HG03159 (cell line): ENCODE measurements around the gene WSCD2.
A peak's percentile ranks its signal among the peaks of the same experiment; 100 is the strongest.

Experiments
- ATAC-seq: cut with Tn5 transposase; IDR thresholded peaks from one replicate; pipeline ENCODE4 v1.9.1; 2021; ENCODE audit warnings: mild to moderate bottlenecking, moderate library complexity; ENCODE audit not compliant: unreplicated experiment

The WSCD2 gene

DNA sequence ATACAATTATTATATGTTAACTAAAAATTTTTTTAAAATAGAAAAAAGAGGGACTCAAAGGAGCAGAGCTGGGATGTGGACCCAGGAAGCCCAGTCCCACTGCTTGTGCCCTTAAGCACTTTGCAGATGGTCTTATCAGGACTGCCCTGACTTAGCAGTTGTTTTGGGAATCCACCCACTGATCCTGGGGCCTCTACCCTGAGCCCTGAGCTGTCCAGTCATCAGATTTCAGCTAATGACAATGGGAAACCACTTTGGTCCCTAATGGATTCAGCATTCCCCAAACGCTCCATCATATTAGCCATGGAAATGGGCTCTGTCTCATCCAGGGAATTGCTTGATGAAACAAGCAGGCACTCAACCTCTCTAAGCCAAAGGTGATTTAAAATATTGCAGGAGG, 22.5 kb upstream of the WSCD2 start:
- ATAC-seq, result no peak

- no peak for ATAC-seq
Measured at GRCh38 chr12:108107293-108107692, 21.8 kb upstream of the WSCD2 start.

DNA sequence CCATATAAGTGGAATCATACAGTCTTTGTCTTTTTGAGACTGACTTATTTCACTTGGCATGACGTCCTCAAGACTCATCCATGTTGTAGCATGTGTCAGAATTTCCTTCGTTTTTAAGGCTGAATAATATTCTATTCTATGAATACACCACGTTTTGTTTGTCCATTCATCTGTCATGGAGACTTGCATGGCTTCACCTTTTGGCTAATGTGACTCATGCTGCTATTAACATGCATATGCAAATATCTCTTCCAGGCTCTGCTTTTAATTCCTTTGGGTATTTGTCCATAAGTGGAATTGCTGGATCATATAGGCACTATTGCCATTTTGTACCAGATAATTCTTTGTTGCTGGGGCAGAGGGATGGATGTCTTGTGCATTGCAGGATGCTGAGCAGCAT, 19.6 kb upstream of the WSCD2 start:
- ATAC-seq, result no peak

- ATAC-seq, result no peak
Measured at GRCh38 chr12:108109954-108110353, 19.1 kb upstream of the WSCD2 start.

DNA sequence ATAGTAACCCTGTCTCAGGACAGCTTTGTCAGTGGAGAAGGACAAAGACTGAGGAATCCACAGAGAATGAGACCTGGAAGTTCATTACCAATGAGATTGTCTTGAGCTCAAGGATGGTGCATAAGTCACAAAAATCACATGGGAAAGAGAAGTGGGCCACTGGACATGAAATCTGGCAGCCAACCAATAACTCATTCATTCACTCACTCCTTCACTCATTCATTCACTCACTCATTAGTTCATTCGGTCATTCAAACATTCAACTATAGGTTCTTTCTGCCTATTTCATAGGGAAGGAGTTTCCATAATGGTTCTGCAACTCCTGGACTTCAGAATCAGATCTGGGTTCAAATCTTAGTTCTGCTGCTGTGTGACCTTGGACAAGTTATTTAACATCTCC, 18.2 kb upstream of the WSCD2 start:
- ATAC-seq, result no peak

DNA sequence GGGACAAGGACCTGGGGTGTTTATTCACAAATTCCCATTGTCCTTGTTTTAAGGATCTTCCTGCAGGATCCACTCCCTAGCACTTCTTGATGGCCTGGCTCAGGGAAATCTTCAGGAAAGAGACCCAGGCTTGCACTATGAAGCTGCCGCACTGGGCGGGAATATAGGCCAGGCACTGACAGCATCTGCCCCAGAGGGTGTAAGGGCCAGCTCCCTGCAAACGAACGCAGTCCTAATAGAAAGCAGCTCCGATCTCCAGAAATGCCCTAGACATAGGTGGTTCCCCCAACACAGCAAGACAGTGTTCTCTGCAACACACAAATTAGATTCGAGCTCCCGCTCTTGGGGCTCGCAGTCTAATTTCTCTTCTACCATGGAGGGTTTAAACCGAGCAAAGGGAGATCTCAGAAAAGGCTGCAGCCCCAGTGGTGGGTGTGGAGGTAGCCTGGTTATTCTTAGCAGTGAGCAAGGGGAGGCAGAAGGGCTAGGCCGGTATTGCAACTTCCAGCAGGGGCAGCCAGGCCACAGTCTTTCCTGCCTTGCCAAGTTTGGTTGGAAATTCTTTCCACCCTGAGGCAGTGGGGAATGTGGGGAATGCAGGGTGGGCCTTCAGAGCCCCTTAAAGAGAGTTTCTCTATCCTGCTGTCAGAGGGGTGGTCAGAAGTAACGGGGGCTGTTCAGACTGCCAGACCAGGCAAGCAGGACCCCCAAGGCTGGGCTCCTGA, 16.1 kb upstream of the WSCD2 start:
- no peak for ATAC-seq

DNA sequence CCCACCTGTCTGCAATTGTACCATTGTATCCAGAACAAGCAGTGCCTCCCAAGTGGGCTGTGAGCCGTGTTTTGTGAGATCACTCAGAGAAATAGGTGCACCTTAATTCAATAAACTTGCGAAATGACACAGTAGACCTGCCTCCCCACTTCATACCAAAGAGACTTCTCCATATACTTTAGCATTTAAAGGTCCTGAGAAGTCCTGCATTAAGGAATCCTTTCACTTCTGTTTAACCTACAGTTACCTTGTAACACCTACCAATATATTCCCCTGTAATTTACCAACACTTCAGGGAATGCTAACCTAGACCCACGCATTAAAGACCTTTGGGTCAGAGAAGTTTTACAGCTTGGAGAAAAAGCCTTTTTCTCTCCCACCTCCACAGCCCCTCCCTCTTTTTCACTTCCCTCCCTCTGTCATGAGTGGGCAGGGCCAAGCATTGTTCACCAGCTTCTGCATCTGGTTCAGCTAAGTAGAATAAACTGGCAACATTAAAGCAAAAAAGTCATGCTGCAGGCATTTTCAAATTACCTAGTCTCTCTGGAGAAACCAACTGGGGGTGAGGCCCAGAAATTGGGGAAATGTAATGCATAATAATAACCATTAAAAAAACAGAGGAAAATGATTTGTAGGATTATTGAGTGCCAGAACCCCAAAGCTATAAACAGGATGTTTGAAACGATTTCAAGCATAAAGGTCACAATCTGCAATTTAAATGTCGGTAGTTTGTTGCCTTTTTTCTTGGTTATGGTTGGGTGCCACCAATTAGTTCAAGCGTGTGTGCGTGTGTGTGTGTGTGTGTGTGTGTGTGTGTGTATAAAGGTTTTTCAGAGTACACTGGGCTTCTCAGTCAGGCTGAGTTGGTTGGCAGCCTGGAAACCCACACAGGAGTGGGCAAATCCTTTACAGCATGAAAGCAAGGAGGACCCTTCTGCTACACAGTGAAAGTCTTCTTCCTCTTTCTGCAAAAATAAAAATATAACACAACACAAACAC, 13.7 kb upstream of the WSCD2 start:
- no peak for ATAC-seq

DNA sequence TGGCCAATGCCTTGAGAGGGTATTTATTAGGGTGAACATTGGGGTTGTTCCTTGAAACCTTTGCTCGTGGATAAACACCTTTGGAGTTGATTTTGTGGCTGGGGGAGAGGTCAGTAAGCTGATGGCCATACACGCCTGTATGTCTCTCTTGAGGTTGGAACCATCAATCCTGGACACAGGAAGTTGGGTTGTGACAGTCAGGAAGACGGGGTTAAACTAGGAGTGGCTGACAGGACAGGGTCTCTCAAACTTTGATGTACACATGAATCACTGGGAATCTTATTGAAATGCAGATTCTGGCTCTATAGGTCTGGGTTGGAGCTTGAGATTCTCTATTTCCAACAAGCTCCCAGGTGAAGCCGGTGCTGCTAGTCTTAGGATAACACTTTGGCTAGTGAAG, 12.8 kb upstream of the WSCD2 start:
- no peak for ATAC-seq

DNA sequence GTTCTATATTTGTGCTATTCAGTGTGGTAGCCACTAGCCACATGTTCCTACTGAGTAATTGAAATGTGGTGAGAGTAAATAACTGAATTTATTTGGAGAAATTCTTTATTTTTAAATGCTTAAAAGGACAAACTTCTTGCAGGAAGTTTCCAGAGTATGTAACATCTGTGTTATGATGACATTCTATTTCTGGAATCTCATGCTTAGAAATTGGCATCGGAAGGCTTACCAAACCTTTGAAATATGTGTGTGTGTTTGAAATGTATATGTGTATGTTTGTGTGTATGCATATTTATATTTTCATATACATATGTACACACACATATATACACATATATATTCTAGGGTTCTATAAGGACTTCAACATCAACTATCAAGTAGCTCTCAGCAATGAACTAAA, 12.4 kb upstream of the WSCD2 start:
- no peak for ATAC-seq

DNA sequence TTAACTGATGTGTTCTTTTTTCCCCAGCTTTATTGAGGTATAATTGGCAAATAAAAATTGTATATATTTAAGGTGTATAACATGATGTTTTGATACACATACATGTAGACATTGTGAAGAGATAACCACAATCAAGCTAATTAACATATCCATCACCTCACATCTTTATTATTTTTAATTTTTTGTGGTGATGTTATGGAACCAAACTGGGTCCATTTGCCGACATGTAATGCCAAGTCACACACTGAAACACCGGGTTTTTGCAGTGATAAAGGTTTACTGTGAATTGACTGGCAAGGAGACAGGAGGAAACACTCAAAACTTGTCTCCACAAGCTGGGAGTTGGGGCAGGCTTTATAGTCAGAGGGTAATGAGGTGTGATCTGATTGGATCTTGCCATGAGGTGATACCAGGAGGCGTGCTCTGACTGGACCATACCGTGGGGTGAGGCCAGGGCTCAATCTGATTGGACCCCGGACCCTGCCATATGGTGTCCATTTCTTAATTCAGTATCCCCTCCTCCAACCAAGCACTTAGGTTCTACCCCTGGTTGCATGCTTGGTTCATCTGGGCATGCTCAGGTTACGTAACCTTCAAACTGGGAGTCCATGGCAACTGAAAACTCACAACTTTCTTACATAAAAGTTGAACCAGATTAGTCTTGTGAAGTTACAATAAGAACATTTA, 11.8 kb upstream of the WSCD2 start:
- no peak for ATAC-seq

DNA sequence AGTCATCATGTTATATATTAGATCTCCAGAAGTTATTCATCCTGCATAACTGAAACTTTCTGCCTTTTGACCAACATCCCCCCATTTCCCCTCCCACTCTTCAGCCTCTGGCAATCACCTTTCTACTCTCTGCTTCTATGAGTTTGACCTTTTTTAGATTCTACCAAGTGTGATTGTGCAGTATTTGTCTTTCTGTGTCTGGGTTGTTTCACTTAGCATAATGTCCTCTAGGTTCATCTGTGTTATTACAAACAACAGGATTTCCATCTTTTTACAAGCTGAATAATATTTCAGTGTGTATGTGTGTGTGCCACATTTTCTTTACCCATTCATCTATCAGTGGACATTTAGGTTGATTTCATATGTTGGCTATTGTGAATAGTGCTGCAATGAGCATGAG, 11.2 kb upstream of the WSCD2 start:
- no peak for ATAC-seq

- ATAC-seq, result peak; percentile 70
Measured at GRCh38 chr12:108119126-108119973, 9.7 kb upstream of the WSCD2 start.

DNA sequence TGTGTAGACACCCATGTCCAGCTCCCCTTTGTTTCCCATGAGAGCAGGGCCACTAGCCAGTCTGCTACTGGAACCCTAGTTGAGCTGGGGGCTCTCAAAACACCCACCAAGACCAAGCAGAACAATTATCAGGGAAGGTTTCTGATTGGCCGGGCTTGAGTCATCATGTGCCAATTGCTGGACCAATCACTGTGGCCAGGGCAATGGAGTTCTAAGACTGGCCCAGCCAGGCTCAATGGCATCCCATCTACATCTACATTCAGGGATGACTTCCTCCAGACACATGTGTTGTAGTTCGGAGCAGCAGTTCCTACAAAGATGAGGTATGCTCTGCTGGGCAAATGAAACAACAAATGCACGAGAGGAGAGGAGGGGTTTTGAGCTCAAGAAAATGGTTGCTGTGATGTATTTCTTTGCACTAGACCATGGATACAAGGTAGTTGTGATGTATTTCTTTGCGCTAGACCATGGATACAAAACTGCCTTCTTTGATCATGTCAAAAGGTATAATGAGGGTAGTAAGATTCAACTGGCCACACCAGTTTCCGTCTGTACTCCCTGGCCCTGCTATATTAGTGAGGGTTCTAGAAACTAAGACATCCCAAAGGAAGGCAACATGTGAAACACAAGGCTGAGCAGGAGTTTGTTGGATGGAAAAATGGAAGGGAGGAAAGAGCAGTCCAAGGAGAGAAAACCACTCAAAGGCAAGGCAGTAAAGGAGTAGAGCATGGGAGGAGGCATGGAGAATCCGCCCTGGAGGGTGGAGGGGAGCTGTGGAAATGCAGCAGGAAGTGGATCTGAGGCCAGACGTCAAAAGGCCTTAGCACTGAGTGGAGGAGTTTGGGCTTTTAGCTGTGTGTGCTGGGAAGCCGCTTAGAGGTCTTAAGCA, 8.9 kb upstream of the WSCD2 start:
- ATAC-seq, result no peak

DNA sequence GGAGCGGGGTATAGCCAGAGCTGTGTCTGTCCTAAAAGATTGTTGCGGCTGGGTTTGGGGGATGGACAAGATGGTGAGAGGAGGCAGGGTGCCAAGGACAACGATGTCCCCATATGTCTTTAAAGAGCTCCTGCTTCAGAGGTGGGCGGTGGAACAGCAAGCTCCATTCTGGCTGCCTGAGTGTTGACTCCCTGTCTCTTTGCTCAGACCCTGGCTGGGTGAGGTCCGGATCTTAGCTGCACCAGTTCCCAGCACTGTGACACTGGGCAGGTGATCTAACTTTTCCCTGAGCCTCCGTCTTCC, 8.3 kb upstream of the WSCD2 start:
- ATAC-seq, result no peak

DNA sequence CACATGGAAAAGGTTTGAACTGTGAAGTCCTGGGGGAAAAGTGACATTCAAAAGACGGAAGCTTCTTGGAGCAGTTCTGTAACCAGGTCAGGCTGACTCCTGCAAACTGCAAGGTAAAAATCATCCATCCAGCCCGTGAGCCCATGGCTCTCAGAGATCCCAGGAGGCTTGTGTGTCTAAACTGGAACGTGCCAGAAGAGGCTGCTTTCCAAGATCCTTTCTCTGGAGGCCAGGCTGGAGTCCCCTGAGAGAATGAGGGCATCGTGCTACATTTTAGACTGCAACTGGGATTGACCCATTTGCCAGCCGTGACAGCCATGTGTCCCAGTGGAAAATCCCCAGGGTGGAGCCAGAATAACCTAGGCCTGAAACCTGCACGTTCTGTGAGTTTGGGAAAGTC, 7.8 kb upstream of the WSCD2 start:
- no peak for ATAC-seq

DNA sequence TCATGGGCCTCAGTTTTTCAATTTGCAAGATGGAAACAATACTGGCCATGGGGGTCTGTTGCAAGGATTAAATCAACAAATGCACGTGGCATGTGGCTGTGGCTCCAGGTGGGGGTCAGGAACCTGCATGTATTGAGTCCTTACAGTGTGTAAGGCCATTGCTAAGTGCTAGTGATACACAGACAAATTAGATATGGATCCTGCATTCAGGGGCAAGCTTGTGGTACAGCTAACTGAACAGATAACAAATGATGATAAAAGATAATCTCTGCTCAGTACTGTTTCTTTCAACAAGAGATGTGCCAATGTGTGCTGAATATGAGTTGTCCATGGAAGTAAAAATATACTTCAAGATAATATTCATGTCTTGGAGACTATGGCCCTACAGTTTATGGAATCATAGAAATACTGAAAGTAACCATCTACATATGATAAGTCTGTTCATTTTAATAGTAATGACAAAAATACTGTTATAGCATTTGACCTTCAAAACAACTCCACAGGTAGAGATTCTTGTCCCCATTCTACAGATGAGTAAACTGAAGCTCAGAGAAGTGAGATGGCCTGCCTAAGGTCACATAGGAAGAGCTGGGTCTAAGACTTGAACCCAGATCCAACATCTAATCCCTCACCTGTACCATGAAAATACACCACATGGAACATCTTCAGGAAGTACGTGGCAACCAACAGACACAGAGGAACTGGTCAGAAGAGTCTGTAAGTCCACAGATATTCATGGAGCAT, 7.2 kb upstream of the WSCD2 start:
- ATAC-seq, result no peak

- ATAC-seq, result no peak
Measured at GRCh38 chr12:108122644-108123043, 6.4 kb upstream of the WSCD2 start.

- ATAC-seq, result no peak
Measured at GRCh38 chr12:108123402-108123801, 5.7 kb upstream of the WSCD2 start.

DNA sequence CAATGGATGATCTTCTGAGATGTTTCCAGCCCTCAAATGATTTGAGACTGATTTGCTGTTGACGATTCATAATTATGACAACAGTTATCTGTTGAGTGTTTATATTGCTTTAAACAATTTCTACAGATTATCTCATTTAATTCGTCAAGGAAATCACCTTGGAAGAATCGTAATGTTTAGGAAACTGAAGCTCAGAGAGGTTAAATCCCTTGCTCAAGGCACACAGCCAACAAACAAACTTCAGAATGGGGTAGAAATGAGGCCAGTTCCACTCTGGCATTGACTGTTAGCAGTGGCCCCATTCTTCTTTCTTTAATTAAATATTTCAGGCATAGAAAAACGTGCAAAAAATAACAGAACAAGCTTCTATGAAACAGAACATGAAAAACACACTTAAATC, 4.0 kb upstream of the WSCD2 start:
- ATAC-seq, result no peak
